A673 (cell line): ENCODE results near the gene TMEM72.

Experiments
- CTCF ChIP-seq: fragments of 300-800, 200-600 bp; sonication (generic); conservative IDR thresholded peaks from 2 replicates; pipeline ENCODE4 v1.5.1; 2017; ENCODE audit warnings: low read depth, mild to moderate bottlenecking, antibody characterized with exemption, low read length, moderate library complexity, mixed read lengths
- EZH2 ChIP-seq: fragments of 200-600 bp; sonication (generic); IDR thresholded peaks from 2 replicates; pipeline ENCODE4 v1.6.1; 2017; ENCODE audit warnings: borderline replicate concordance, low read depth, mild to moderate bottlenecking, mixed read lengths, antibody characterized with exemption, low read length; ENCODE audit not compliant: poor library complexity, severe bottlenecking

DNA sequence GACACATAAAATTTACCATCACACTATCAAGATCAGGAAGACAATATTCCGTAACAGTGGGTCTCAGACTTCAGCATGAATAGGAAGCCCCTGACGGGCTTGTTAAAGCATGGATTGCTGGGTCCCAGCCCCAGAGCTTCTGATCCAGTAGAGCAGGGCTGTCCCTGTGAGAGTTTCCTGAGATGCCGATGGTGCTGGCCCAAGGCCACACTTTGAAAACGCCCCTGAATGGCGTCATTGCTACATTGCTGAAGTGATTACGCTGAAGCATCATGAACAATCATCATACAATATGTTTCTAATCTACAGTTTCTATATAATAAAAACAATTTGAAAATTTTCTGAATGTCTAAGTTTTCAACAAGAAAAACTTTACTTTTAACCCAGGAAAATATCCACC, 38.0 kb upstream of the TMEM72 start:
- no peak for TF ChIP-seq CTCF
- no peak for TF ChIP-seq EZH2
